SK-N-SH (cell line): ENCODE measurements around the gene CDKAL1. TPM values are rescaled to one million over a fixed set of nuclear protein-coding genes. Genes with fewer than 3 reads are reported as not detected.

Experiments used
- CTCF ChIA-PET: fragments of 300-600, 350-600 bp; formaldehyde crosslinking; extraction: SDS; loops from one replicate; lab custom pipeline; 2021; lab: Yijun Ruan, JAX
- POLR2A ChIA-PET: fragments of 350-600 bp; sonication (Branson Sonifier 250); formaldehyde crosslinking; extraction: SDS; loops from one replicate; lab custom pipeline; 2020; ENCODE audit warnings: antibody characterized with exemption, inconsistent platforms; lab: Yijun Ruan, JAX
- DNase-seq: peaks from one replicate; pipeline ENCODE4 v3.0.0; 2012
- H2AFZ ChIP-seq: fragments of 200-600 bp; sonication (generic); 2 replicates; pipeline ENCODE4 v1.8.1; 2016; ENCODE audit warnings: antibody characterized with exemption, mild to moderate bottlenecking, low read depth
- H3F3A ChIP-seq: fragments of 200-600 bp; sonication (generic); replicated peaks from 2 replicates; pipeline ENCODE3; 2016; ENCODE audit warnings: antibody characterized with exemption, mild to moderate bottlenecking; ENCODE audit not compliant: insufficient read depth
- H3K27ac ChIP-seq, 2 experiments: fragments of 200-500 bp in 1 of 2; fragments of 200-600 bp in 1 of 2; sonication (Bioruptor generic) in 1 of 2; sonication (generic), shearing (Covaris generic) in 1 of 2; 2 replicates each; pipeline versions ENCODE4 v1.5.1 to v1.6.1; 2014 to 2016; ENCODE audit warnings: low read depth in 2 of 2, inconsistent platforms in 1 of 2, low read length in 1 of 2, mild to moderate bottlenecking in 1 of 2, mixed read lengths in 1 of 2
- H3K27me3 ChIP-seq: fragments of 200-600 bp; sonication (generic), shearing (Covaris generic); 2 replicates; pipeline ENCODE4 v1.6.1; 2016; ENCODE audit warnings: mixed run types; ENCODE audit not compliant: insufficient read depth
- H3K36me3 ChIP-seq, 2 experiments: fragments of 200-500 bp in 1 of 2; fragments of 200-600 bp in 1 of 2; sonication (Bioruptor generic) in 1 of 2; sonication (generic) in 1 of 2; replicated peaks in 1 of 2; 2 replicates each; pipeline versions ENCODE3 to v1.5.1; 2014 to 2016; ENCODE audit warnings: low read length in 1 of 2, mild to moderate bottlenecking in 1 of 2; ENCODE audit not compliant: insufficient read depth in 2 of 2, control insufficient read depth in 1 of 2
- H3K4me1 ChIP-seq, 2 experiments: fragments of 200-500 bp in 1 of 2; fragments of 200-600 bp in 1 of 2; sonication (Bioruptor generic) in 1 of 2; sonication (generic), shearing (Covaris generic) in 1 of 2; 2 replicates each; pipeline versions ENCODE4 v1.5.1 to v1.6.1; 2014 to 2016; ENCODE audit warnings: low read depth in 1 of 2, low read length in 1 of 2, mixed run types in 1 of 2; ENCODE audit not compliant: insufficient read depth in 2 of 2, control insufficient read depth in 1 of 2
- H3K4me2 ChIP-seq: fragments of 200-600 bp; sonication (generic), shearing (Covaris generic); 2 replicates; pipeline ENCODE4 v1.6.1; 2017; ENCODE audit warnings: mixed run types
- H3K4me3 ChIP-seq, 2 experiments: fragments of 200-500 bp in 1 of 2; fragments of 200-600 bp in 1 of 2; sonication (Bioruptor generic) in 1 of 2; sonication (generic), shearing (Covaris generic) in 1 of 2; 2 replicates each; pipeline versions ENCODE4 v1.5.1 to v1.8.1; 2014 to 2016; ENCODE audit warnings: low read depth in 2 of 2, inconsistent platforms in 1 of 2, low read length in 1 of 2, mild to moderate bottlenecking in 1 of 2, mixed read lengths in 1 of 2, moderate library complexity in 1 of 2
- H3K79me2 ChIP-seq: fragments of 200-600 bp; sonication (generic); 2 replicates; pipeline ENCODE4 v1.8.1; 2017; ENCODE audit warnings: mild to moderate bottlenecking; ENCODE audit not compliant: insufficient read depth
- H3K9ac ChIP-seq: fragments of 200-600 bp; sonication (generic); 2 replicates; pipeline ENCODE4 v1.6.1; 2017; ENCODE audit warnings: mixed run types
- H3K9me2 ChIP-seq: fragments of 200-600 bp; sonication (generic); 2 replicates; pipeline ENCODE4 v1.6.1; 2017; ENCODE audit warnings: mixed run types
- H3K9me3 ChIP-seq: fragments of 200-600 bp; sonication (generic); 2 replicates; pipeline ENCODE4 v1.6.1; 2017; ENCODE audit warnings: mixed run types, mild to moderate bottlenecking, moderate library complexity
- H4K20me1 ChIP-seq: fragments of 200-600 bp; sonication (generic); 2 replicates; pipeline ENCODE4 v1.6.1; 2017; ENCODE audit warnings: mild to moderate bottlenecking, mixed run types; ENCODE audit not compliant: insufficient read depth
- CHD2 ChIP-seq: fragments of 150-350 bp; IDR thresholded peaks from 2 replicates; pipeline ENCODE4 v1.6.1; 2018; ENCODE audit warnings: low read length; ENCODE audit not compliant: partially characterized antibody
- ELF1 ChIP-seq: IDR thresholded peaks from 2 replicates; pipeline ENCODE4 v1.4.0; 2012
- EP300 ChIP-seq, 2 experiments: IDR thresholded peaks; 2 replicates each; pipeline versions ENCODE4 v1.4.0 to v1.6.1; 2012; ENCODE audit warnings: borderline replicate concordance in 1 of 2, low read depth in 1 of 2, low read length in 1 of 2
- FOSL2 ChIP-seq: IDR thresholded peaks from 2 replicates; pipeline ENCODE4 v1.4.0; 2012; ENCODE audit warnings: low read depth, mild to moderate bottlenecking, moderate library complexity, borderline replicate concordance
- JUND ChIP-seq: IDR thresholded peaks from 2 replicates; pipeline ENCODE4 v1.4.0; 2012
- MEF2A ChIP-seq: IDR thresholded peaks from 2 replicates; pipeline ENCODE4 v1.4.0; 2012; ENCODE audit warnings: low read depth, borderline replicate concordance
- MXI1 ChIP-seq: IDR thresholded peaks from 2 replicates; pipeline ENCODE4 v1.6.1; 2012; ENCODE audit warnings: mild to moderate bottlenecking, low read depth, low read length, improper control_type of control experiment
- NRF1 ChIP-seq: IDR thresholded peaks from 2 replicates; pipeline ENCODE4 v1.6.1; 2012; ENCODE audit warnings: low read depth, mild to moderate bottlenecking, low read length
- RCOR1 ChIP-seq: fragments of 150-350 bp; IDR thresholded peaks from 2 replicates; pipeline ENCODE4 v1.6.1; 2017; ENCODE audit warnings: antibody characterized with exemption, low read length
- SIN3A ChIP-seq: IDR thresholded peaks from 2 replicates; pipeline ENCODE4 v1.6.1; 2012; ENCODE audit warnings: low read depth, mild to moderate bottlenecking, low read length, moderate library complexity, borderline replicate concordance
- TAF1 ChIP-seq: IDR thresholded peaks from 2 replicates; pipeline ENCODE4 v1.6.1; 2012; ENCODE audit warnings: low read depth, mild to moderate bottlenecking, low read length, moderate library complexity, borderline replicate concordance
- TCF12 ChIP-seq: IDR thresholded peaks from 2 replicates; pipeline ENCODE4 v1.4.0; 2012
- YY1 ChIP-seq: IDR thresholded peaks from 2 replicates; pipeline ENCODE4 v1.4.0; 2012; ENCODE audit warnings: low read depth, mild to moderate bottlenecking
- WGBS: methylation state at CpG from one replicate; pipeline ENCODE4 v1.1.6; 2017; ENCODE audit warnings: low lambda C conversion rate; 5-methylcytosine and 5-hydroxymethylcytosine counted together
- polyA plus RNA-seq, 3 experiments: library from polyadenylated mRNA; depleted of rRNA; stranded (reverse); fragments of >200 nt; gene quantifications; 2 replicates each; pipeline ENCODE4 v1.2.3, GENCODE V29; 2012
- TF ChIP-seq, protein P1 (sequence below): fragments of 150-350 bp; IDR thresholded peaks from 2 replicates; pipeline ENCODE4 v1.6.1; 2017; ENCODE audit warnings: antibody characterized with exemption, low read length, low read depth, borderline replicate concordance
- TF ChIP-seq, protein P2 (sequence below): IDR thresholded peaks from 2 replicates; pipeline ENCODE4 v1.4.0; 2012; ENCODE audit warnings: low read depth, borderline replicate concordance
- TF ChIP-seq, protein P3 (sequence below): IDR thresholded peaks from 2 replicates; pipeline ENCODE4; 2012
- TF ChIP-seq, protein P4 (sequence below): IDR thresholded peaks from 2 replicates; pipeline ENCODE4 v1.4.0; 2012; ENCODE audit warnings: low read depth, borderline replicate concordance
- TF ChIP-seq, protein P5 (sequence below): fragments of 200-600 bp; sonication (generic); IDR thresholded peaks from 2 replicates; pipeline ENCODE4 v1.6.1; 2017; ENCODE audit warnings: antibody characterized with exemption, mild to moderate bottlenecking, moderate library complexity

Gene CDKAL1
- polyA plus RNA-seq, 1 of the 3 experiments (the other 2 are of a cell fraction), result 2.6 TPM

DNA sequence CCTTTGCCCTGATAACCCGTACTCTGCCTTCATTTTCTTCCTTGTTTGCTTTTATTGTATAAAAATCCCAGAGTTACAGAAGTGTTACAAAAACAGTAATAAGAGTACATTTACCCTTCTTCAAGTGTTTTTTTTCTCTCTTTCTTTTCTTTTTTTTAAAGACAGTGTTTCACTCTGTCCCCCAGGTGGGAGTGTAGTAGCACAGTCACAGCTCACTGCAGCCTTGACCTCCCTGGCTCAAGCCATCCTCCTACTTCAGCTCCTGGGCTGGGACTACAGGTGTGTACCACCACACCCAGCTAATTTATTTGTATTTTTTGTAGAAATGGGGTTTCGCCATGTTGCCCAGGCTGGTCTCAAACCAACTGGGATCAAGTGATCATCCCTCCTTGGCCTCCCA lies 402.7 kb downstream of the CDKAL1 start:
- POLR2A ChIA-PET, result no interaction called here
- H3K4me1 ChIP-seq, result no peaks in the 10 kb centered on the region; a peak in 2 of 4 replicates
- no peaks in the 10 kb centered on the region for H3K9me2 ChIP-seq
- H3K4me3 ChIP-seq, result no peak overlapping the region
- CTCF ChIA-PET, result no interaction called here
- no peaks in the 10 kb centered on the region for H4K20me1 ChIP-seq
- no peak overlapping the region for H3K4me2 ChIP-seq
- no peak overlapping the region for H2AFZ ChIP-seq
- WGBS, result 93% methylated on average over 2 of the region's 2 CpGs
- no peak overlapping the region for H3K9ac ChIP-seq
- no peak for DNase-seq
- H3K79me2 ChIP-seq, result no peaks in the 10 kb centered on the region
- no peaks in the 10 kb centered on the region for H3K27me3 ChIP-seq
- H3K9me3 ChIP-seq, result no peaks in the 10 kb centered on the region
- H3F3A ChIP-seq, result no peaks in the 10 kb centered on the region
- H3K27ac ChIP-seq, result no peak overlapping the region
- no peaks in the 10 kb centered on the region for H3K36me3 ChIP-seq
- TF ChIP-seq MEF2A (no peak), EP300 (IDR thresholded peaks at IDR 0.05; ENCODE audit: borderline replicate concordance in 1 of 2, low read depth in 1 of 2, low read length in 1 of 2) (no peak), MXI1 (no peak), NRF1 (no peak), ELF1 (no peak), JUND (no peak), TAF1 (no peak), RCOR1 (no peak), TCF12 (no peak), YY1 (no peak), CHD2 (no peak)
- TF ChIP-seq, protein P1, sequence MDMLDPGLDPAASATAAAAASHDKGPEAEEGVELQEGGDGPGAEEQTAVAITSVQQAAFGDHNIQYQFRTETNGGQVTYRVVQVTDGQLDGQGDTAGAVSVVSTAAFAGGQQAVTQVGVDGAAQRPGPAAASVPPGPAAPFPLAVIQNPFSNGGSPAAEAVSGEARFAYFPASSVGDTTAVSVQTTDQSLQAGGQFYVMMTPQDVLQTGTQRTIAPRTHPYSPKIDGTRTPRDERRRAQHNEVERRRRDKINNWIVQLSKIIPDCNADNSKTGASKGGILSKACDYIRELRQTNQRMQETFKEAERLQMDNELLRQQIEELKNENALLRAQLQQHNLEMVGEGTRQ, result no peak
- TF ChIP-seq, protein P2, sequence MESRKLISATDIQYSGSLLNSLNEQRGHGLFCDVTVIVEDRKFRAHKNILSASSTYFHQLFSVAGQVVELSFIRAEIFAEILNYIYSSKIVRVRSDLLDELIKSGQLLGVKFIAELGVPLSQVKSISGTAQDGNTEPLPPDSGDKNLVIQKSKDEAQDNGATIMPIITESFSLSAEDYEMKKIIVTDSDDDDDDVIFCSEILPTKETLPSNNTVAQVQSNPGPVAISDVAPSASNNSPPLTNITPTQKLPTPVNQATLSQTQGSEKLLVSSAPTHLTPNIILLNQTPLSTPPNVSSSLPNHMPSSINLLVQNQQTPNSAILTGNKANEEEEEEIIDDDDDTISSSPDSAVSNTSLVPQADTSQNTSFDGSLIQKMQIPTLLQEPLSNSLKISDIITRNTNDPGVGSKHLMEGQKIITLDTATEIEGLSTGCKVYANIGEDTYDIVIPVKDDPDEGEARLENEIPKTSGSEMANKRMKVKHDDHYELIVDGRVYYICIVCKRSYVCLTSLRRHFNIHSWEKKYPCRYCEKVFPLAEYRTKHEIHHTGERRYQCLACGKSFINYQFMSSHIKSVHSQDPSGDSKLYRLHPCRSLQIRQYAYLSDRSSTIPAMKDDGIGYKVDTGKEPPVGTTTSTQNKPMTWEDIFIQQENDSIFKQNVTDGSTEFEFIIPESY, result no peak
- TF ChIP-seq, protein P3, sequence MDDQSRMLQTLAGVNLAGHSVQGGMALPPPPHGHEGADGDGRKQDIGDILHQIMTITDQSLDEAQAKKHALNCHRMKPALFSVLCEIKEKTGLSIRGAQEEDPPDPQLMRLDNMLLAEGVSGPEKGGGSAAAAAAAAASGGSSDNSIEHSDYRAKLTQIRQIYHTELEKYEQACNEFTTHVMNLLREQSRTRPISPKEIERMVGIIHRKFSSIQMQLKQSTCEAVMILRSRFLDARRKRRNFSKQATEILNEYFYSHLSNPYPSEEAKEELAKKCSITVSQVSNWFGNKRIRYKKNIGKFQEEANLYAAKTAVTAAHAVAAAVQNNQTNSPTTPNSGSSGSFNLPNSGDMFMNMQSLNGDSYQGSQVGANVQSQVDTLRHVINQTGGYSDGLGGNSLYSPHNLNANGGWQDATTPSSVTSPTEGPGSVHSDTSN, result no peak

DNA sequence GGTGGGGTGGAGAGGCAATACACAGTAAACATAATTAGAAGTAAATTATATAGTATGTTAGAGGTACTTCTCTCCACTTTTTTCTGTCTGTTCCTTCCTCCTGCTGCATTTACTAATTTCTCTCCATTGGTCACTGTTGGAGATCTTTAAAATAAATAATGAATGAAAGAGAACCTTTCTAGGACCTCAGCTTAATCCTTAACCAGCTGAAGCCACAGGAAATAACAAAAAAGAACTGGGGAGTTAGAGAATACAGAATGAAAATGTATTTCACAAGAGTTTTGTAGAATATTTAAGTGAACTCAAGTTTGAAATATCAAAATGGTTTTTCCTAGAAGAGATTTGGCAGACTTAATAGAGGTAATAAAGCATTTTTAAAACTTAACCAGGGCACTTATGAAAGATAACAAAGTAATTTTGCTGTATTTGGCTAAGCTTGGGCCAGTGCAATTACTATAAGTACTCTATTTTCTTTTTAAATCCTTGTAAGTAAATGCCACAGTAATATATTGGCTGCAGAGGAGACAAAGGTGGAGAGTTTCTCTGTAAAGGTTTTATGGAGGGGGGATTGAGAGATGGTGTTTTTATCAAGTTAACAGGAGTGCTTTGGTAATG lies 405.0 kb downstream of the CDKAL1 start:
- Histone ChIP-seq H3K9me3 (no peaks in the 10 kb centered on the region), H3K4me3 (no peak overlapping the region), H3K9ac (no peak overlapping the region), H3K4me1 (no peaks in the 10 kb centered on the region; a peak in 1 of 4 replicates), H4K20me1 (no peaks in the 10 kb centered on the region), H3K27me3 (no peaks in the 10 kb centered on the region), H3K36me3 (no peaks in the 10 kb centered on the region), H3K9me2 (no peaks in the 10 kb centered on the region), H2AFZ (no peak overlapping the region), H3K79me2 (no peaks in the 10 kb centered on the region), H3K27ac (no peak overlapping the region), H3F3A (no peaks in the 10 kb centered on the region), H3K4me2 (no peak overlapping the region)
- CTCF ChIA-PET, result interaction anchor here (1.1 kb wide), 1 partner anchor 13 kb away, joined by 3 read pairs; no protein-coding TSS in a partner anchor
- no peak for DNase-seq
- POLR2A ChIA-PET, result no interaction called here
- TF ChIP-seq, protein P4, sequence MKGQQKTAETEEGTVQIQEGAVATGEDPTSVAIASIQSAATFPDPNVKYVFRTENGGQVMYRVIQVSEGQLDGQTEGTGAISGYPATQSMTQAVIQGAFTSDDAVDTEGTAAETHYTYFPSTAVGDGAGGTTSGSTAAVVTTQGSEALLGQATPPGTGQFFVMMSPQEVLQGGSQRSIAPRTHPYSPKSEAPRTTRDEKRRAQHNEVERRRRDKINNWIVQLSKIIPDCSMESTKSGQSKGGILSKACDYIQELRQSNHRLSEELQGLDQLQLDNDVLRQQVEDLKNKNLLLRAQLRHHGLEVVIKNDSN, result no peak
- no peak for TF ChIP-seq MXI1
- no peak for TF ChIP-seq SIN3A
- TF ChIP-seq, protein P1, result no peak
- TF ChIP-seq, protein P3, result no peak
- TF ChIP-seq, protein P5, sequence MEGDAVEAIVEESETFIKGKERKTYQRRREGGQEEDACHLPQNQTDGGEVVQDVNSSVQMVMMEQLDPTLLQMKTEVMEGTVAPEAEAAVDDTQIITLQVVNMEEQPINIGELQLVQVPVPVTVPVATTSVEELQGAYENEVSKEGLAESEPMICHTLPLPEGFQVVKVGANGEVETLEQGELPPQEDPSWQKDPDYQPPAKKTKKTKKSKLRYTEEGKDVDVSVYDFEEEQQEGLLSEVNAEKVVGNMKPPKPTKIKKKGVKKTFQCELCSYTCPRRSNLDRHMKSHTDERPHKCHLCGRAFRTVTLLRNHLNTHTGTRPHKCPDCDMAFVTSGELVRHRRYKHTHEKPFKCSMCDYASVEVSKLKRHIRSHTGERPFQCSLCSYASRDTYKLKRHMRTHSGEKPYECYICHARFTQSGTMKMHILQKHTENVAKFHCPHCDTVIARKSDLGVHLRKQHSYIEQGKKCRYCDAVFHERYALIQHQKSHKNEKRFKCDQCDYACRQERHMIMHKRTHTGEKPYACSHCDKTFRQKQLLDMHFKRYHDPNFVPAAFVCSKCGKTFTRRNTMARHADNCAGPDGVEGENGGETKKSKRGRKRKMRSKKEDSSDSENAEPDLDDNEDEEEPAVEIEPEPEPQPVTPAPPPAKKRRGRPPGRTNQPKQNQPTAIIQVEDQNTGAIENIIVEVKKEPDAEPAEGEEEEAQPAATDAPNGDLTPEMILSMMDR, result no peak
- TF ChIP-seq FOSL2, result no peak
- no peak for TF ChIP-seq MEF2A
- TF ChIP-seq RCOR1, result no peak
- no peak for TF ChIP-seq YY1
